Measurements from ENCODE around the gene NIM1K.
A peak's percentile ranks its signal among the peaks of the same experiment; 100 is the strongest.
"Not testable (repeated sequence)": the region's sequence is repeated elsewhere in the genome, so short reads cannot be mapped to it uniquely, and the experiment has no call there.

NIM1K gene

GRCh38 chr5:43161244-43161643 lies 30.8 kb upstream of the NIM1K start:
- no peaks in the 10 kb centered on the region for H3K27me3 ChIP-seq (ENCODE audit: control insufficient read depth, insufficient read depth, low read length)
- H3K36me3 ChIP-seq (ENCODE audit: control insufficient read depth, insufficient read depth, low read length), result peaks cover 7% of the 10 kb centered on the region
- no peak overlapping the region for H3K4me3 ChIP-seq (ENCODE audit: low read length)
- H3K9ac ChIP-seq (ENCODE audit: low read length), result no peak overlapping the region
- no peaks in the 10 kb centered on the region for H3K9me3 ChIP-seq (ENCODE audit: control insufficient read depth, low read length)
- H3K4me1 ChIP-seq (ENCODE audit: control insufficient read depth, insufficient read depth, low read length), result no peaks in the 10 kb centered on the region

DNA sequence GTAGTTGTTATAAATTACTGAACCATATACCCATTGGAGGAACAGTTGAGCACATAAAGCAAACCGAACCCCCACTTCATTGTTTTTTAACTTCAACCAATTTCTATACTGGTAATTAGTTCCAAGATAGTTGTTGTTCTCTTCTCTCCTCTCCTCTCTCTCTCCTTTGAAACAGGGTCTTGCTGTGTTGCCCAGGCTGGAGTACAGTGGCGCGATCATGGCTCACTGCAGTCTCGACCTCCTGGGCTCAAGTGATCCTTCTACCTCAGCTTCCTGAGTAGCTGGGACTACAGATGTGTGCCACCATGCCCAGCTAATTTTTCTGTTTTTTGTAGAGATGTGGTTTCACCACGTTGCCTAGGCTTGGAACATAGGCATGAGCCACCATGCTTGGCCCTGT lies 27.2 kb upstream of the NIM1K start:
- H3K36me3 ChIP-seq (ENCODE audit: control insufficient read depth, insufficient read depth, low read length); H3K27me3 ChIP-seq (ENCODE audit: control insufficient read depth, insufficient read depth, low read length); H3K4me3 ChIP-seq (ENCODE audit: low read length); H3K4me1 ChIP-seq (ENCODE audit: control insufficient read depth, insufficient read depth, low read length); H3K9me3 ChIP-seq (ENCODE audit: control insufficient read depth, low read length); H3K9ac ChIP-seq (ENCODE audit: low read length): not testable (repeated sequence)

- Histone ChIP-seq H3K4me3 (ENCODE audit: low read length) (no peak overlapping the region), H3K36me3 (ENCODE audit: control insufficient read depth, insufficient read depth, low read length) (peaks cover 7% of the 10 kb centered on the region), H3K9ac (ENCODE audit: low read length) (no peak overlapping the region)
These were observed 26.7 kb upstream of the NIM1K start for GRCh38 chr5:43165323-43165722.

GRCh38 chr5:43168175-43168574 lies 23.9 kb upstream of the NIM1K start:
- H3K27me3 ChIP-seq (ENCODE audit: control insufficient read depth, insufficient read depth, low read length), result no peaks in the 10 kb centered on the region
- H3K4me3 ChIP-seq (ENCODE audit: low read length), result no peak overlapping the region
- H3K4me1 ChIP-seq (ENCODE audit: control insufficient read depth, insufficient read depth, low read length), result no peaks in the 10 kb centered on the region
- H3K36me3 ChIP-seq (ENCODE audit: control insufficient read depth, insufficient read depth, low read length), result peaks cover 4% of the 10 kb centered on the region
- no peaks in the 10 kb centered on the region for H3K9me3 ChIP-seq (ENCODE audit: control insufficient read depth, low read length)
- no peak overlapping the region for H3K9ac ChIP-seq (ENCODE audit: low read length)

More at GRCh38 chr5:43165323-43165722, 26.7 kb upstream of the NIM1K start:
- Histone ChIP-seq H3K4me1 (ENCODE audit: control insufficient read depth, insufficient read depth, low read length) (no peaks in the 10 kb centered on the region), H3K9me3 (ENCODE audit: control insufficient read depth, low read length) (no peaks in the 10 kb centered on the region), H3K27me3 (ENCODE audit: control insufficient read depth, insufficient read depth, low read length) (no peaks in the 10 kb centered on the region)

DNA sequence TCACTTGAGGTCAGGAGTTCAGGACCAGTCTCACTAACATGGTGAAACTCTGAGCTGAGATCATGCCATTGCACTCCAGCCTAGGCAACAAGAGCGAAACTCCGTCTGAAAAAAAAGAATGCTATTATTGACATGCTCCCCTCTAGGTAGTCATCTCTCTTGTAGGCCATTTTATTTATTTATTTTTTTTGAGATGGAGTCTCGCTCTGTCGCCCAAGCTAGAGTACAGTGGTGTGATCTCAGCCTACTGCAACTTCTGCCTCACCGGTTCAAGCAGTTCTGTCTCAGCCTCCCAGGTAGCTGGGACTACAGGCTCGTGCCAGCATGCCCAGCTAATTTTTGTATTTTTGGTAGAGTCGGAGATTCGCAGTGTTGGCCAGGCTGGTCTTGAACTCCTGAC lies 20.6 kb upstream of the NIM1K start:
- no peaks in the 10 kb centered on the region for H3K4me1 ChIP-seq (ENCODE audit: control insufficient read depth, insufficient read depth, low read length)
- H3K27me3 ChIP-seq (ENCODE audit: control insufficient read depth, insufficient read depth, low read length), result no peaks in the 10 kb centered on the region
- no peaks in the 10 kb centered on the region for H3K9me3 ChIP-seq (ENCODE audit: control insufficient read depth, low read length)
- no peaks in the 10 kb centered on the region for H3K36me3 ChIP-seq (ENCODE audit: control insufficient read depth, insufficient read depth, low read length)
- H3K9ac ChIP-seq (ENCODE audit: low read length), result no peak overlapping the region
- H3K4me3 ChIP-seq (ENCODE audit: low read length), result no peak overlapping the region

DNA sequence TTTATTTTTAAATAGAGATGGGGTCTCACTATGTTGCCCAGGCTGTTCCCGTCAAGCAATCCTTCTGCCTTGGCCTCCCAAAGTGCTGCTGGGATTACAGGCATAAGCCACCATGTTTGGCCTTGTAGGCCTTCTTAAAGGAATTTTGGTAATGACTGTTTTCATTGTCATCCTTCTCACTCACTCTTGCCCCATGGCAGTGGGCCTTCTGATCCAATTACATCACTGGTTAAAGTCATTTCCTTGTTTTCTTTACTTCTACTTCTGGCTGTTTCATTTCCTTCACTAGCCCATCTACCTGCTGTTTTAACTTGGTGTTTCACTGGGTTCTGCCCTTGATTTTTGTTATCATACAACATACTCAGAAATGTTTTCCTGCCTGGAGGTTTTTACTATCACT lies 20.1 kb upstream of the NIM1K start:
- no peaks in the 10 kb centered on the region for H3K9me3 ChIP-seq (ENCODE audit: control insufficient read depth, low read length)
- H3K4me3 ChIP-seq (ENCODE audit: low read length), result no peak overlapping the region
- H3K36me3 ChIP-seq (ENCODE audit: control insufficient read depth, insufficient read depth, low read length), result no peaks in the 10 kb centered on the region
- H3K4me1 ChIP-seq (ENCODE audit: control insufficient read depth, insufficient read depth, low read length), result no peaks in the 10 kb centered on the region
- H3K9ac ChIP-seq (ENCODE audit: low read length), result no peak overlapping the region
- no peaks in the 10 kb centered on the region for H3K27me3 ChIP-seq (ENCODE audit: control insufficient read depth, insufficient read depth, low read length)

GRCh38 chr5:43172779-43173178 lies 19.2 kb upstream of the NIM1K start:
- Histone ChIP-seq H3K4me1 (ENCODE audit: control insufficient read depth, insufficient read depth, low read length) (no peaks in the 10 kb centered on the region), H3K9ac (ENCODE audit: low read length) (no peak overlapping the region), H3K4me3 (ENCODE audit: low read length) (no peak overlapping the region), H3K9me3 (ENCODE audit: control insufficient read depth, low read length) (no peaks in the 10 kb centered on the region), H3K27me3 (ENCODE audit: control insufficient read depth, insufficient read depth, low read length) (no peaks in the 10 kb centered on the region), H3K36me3 (ENCODE audit: control insufficient read depth, insufficient read depth, low read length) (no peaks in the 10 kb centered on the region)

DNA sequence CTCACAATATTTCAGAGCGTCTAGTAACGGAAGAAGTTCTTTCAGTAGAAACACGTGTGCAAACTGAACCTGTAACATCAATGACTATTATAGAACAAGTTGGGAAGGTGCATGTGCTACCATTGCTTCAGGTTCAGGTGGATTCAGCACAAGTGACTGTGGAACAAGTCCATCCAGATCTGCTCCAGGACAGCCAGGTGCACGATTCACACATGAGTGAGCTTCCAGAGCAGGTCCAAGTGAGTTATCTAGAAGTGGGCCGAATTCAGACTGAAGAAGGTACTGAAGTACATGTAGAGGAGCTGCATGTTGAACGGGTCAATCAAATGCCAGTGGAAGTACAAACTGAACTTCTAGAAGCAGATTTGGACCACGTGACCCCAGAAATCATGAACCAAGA lies 17.4 kb upstream of the NIM1K start:
- H3K9ac ChIP-seq (ENCODE audit: low read length), result no peak overlapping the region
- no peaks in the 10 kb centered on the region for H3K9me3 ChIP-seq (ENCODE audit: control insufficient read depth, low read length)
- no peaks in the 10 kb centered on the region for H3K4me1 ChIP-seq (ENCODE audit: control insufficient read depth, insufficient read depth, low read length)
- H3K4me3 ChIP-seq (ENCODE audit: low read length), result no peak overlapping the region
- no peaks in the 10 kb centered on the region for H3K27me3 ChIP-seq (ENCODE audit: control insufficient read depth, insufficient read depth, low read length)
- no peaks in the 10 kb centered on the region for H3K36me3 ChIP-seq (ENCODE audit: control insufficient read depth, insufficient read depth, low read length)

DNA sequence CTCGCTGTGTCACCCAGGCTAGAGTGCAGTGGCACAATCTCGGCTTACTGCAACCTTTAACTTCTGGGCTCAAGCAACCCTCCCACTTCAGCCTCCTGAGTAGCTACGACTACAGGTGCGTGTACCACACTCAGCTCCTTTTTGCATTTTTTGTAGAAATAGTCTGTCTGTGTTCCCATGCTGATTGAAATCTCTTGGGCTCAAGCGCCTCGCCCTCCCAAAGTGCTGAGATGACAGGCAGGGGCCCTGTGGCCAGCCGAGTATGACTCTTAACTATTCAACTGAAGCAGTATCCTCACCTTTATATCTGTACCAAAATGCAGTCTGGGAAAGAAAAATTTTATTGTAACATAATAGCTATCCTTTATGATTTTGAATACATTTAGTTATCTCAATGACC lies 12.2 kb upstream of the NIM1K start:
- Histone ChIP-seq H3K27me3 (ENCODE audit: control insufficient read depth, insufficient read depth, low read length) (no peaks in the 10 kb centered on the region), H3K4me1 (ENCODE audit: control insufficient read depth, insufficient read depth, low read length) (no peaks in the 10 kb centered on the region), H3K9ac (ENCODE audit: low read length) (no peak overlapping the region), H3K4me3 (ENCODE audit: low read length) (no peak overlapping the region), H3K36me3 (ENCODE audit: control insufficient read depth, insufficient read depth, low read length) (no peaks in the 10 kb centered on the region), H3K9me3 (ENCODE audit: control insufficient read depth, low read length) (no peaks in the 10 kb centered on the region)

DNA sequence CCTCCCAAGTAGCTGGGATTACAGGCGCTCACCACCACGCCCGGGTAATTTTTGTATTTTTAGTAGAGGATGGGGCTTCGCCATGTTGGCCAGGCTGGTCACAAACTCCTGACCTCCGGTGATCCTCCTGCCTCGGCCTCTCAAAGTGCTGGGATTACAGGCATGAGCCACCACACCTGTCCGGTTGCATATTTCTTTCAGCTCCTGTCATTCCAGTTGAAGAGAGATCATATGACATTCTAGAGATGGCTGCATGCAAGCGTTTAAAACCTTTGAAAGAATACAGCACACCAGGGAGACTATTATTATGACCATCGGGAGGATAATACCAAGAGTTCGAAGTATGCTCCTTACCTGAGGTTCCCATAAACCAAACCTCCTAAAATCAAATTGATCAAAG lies 9.6 kb upstream of the NIM1K start:
- Histone ChIP-seq H3K4me3 (ENCODE audit: low read length) (no peak overlapping the region), H3K9me3 (ENCODE audit: control insufficient read depth, low read length) (no peaks in the 10 kb centered on the region), H3K9ac (ENCODE audit: low read length) (no peak overlapping the region), H3K36me3 (ENCODE audit: control insufficient read depth, insufficient read depth, low read length) (no peaks in the 10 kb centered on the region), H3K27me3 (ENCODE audit: control insufficient read depth, insufficient read depth, low read length) (no peaks in the 10 kb centered on the region), H3K4me1 (ENCODE audit: control insufficient read depth, insufficient read depth, low read length) (no peaks in the 10 kb centered on the region)

- not testable (repeated sequence) for H3K36me3 ChIP-seq (ENCODE audit: control insufficient read depth, insufficient read depth, low read length)
These were observed 8.9 kb upstream of the NIM1K start for GRCh38 chr5:43183101-43183500.

GRCh38 chr5:43190755-43191603 lies 1.0 kb upstream of the NIM1K start:
- Histone ChIP-seq H3K4me3 (ENCODE audit: low read length) (no peak overlapping the region), H3K4me1 (ENCODE audit: control insufficient read depth, insufficient read depth, low read length) (peaks cover 8% of the 10 kb centered on the region), H3K36me3 (ENCODE audit: control insufficient read depth, insufficient read depth, low read length) (no peaks in the 10 kb centered on the region), H3K9ac (ENCODE audit: low read length) (peak overlapping the region; percentile 37), H3K27me3 (ENCODE audit: control insufficient read depth, insufficient read depth, low read length) (peaks cover 2% of the 10 kb centered on the region), H3K9me3 (ENCODE audit: control insufficient read depth, low read length) (no peaks in the 10 kb centered on the region)

More at GRCh38 chr5:43183101-43183500, 8.9 kb upstream of the NIM1K start:
- not testable (repeated sequence) for H3K9me3 ChIP-seq (ENCODE audit: control insufficient read depth, low read length); H3K27me3 ChIP-seq (ENCODE audit: control insufficient read depth, insufficient read depth, low read length); H3K4me3 ChIP-seq (ENCODE audit: low read length); H3K4me1 ChIP-seq (ENCODE audit: control insufficient read depth, insufficient read depth, low read length); H3K9ac ChIP-seq (ENCODE audit: low read length)
